ENCODE measurements around the gene MYH14.

DNA sequence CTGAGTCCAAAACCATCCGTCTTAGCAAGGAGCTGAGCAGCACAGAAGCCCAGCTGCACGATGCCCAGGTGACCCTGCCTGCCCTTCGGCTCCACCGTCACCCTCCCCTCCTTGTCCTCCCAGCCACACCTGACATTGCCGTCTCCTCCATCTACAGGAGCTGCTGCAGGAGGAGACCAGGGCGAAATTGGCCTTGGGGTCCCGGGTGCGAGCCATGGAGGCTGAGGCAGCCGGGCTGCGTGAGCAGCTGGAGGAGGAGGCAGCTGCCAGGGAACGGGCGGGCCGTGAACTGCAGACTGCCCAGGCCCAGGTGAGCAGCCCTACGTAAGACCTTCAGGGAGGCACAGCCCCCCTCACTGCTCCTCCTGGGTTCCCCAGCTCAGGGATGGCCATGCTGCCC lies 76.7 kb downstream of the MYH14 start:
- TF ChIP-seq, protein P1, sequence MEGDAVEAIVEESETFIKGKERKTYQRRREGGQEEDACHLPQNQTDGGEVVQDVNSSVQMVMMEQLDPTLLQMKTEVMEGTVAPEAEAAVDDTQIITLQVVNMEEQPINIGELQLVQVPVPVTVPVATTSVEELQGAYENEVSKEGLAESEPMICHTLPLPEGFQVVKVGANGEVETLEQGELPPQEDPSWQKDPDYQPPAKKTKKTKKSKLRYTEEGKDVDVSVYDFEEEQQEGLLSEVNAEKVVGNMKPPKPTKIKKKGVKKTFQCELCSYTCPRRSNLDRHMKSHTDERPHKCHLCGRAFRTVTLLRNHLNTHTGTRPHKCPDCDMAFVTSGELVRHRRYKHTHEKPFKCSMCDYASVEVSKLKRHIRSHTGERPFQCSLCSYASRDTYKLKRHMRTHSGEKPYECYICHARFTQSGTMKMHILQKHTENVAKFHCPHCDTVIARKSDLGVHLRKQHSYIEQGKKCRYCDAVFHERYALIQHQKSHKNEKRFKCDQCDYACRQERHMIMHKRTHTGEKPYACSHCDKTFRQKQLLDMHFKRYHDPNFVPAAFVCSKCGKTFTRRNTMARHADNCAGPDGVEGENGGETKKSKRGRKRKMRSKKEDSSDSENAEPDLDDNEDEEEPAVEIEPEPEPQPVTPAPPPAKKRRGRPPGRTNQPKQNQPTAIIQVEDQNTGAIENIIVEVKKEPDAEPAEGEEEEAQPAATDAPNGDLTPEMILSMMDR (IDR thresholded peaks at IDR 0.05; ENCODE audit: low read depth, low read length): no peak
- no peak for TF ChIP-seq EZH2phosphoT487 (IDR thresholded peaks at IDR 0.05; ENCODE audit: low read depth)
